AG09309 (cell line): ENCODE measurements around the gene ARHGEF38.

Experiments
- DNase-seq: peaks from one replicate; pipeline ENCODE4 v3.0.0-alpha.2; 2010; ENCODE audit warnings: low read depth
- H3K4me3 ChIP-seq: 2 replicates; pipeline ENCODE4 v1.5.1; 2011; ENCODE audit warnings: mild to moderate bottlenecking, low read depth, low read length, moderate library complexity; ENCODE audit not compliant: control insufficient read depth
- TF ChIP-seq, protein P1 (sequence below): IDR thresholded peaks from 2 replicates; pipeline ENCODE4 v1.5.1; 2011; ENCODE audit warnings: mild to moderate bottlenecking, low read depth, low read length, inconsistent platforms; ENCODE audit not compliant: insufficient read depth, control insufficient read depth; ENCODE audit errors: missing control alignments

ARHGEF38 gene

DNA sequence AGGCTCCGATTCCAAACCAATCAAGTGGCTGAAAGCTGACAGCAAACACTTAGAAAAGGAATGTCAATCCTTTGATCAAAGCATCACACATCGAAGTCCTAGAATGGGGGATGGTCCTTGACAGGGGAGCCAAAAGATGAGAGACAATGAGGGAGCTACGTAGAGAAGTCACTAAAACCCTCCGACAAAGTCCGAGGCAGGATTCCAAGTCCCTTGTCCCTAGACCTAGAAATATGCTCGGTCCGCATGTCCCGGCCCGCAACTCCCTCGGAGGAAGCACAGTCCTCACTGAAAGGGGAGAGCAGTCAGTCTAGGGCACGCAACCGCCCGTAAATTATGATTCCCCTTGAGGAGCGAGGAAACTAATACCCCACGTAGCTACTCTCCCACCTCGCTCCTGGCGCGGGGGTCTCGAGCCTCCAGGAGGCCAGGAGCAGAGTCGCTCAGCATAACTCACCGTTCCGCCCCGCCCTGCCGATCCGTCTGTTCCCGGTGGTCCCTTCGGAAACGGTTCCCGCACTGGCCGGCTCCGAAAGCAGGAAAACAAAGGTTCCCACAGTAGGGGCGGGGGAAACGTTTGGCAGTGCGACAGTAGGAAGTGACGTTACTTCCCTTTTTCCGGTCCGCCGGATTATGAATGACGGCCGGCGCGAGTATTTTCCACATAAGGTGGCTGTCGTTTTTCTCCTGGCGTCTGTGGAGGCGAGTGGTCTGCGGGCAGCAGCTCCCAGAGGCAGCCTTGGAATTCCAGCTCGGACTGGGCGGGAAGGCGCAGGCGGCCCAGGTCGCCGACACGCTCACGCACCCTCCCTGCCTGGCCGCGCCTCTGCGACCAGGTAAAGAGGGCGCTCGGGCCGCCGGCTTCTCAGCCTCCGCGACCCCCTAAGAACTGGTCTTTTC is 156.0 kb downstream of the ARHGEF38 start, which contains the start of the genes GSTCD and INTS12:
Gene GSTCD, plus strand, starts transcription at position 604 of the 900 bp plus-strand sequence. CDS start 8,830 bp downstream, outside the sequence.
Gene INTS12, minus strand, starts transcription at position 509 of the 900 bp plus-strand sequence. CDS start 8,684 bp downstream, outside the sequence.
- H3K4me3 ChIP-seq: peak within 1 kb of the TSS; percentile 71
- TF ChIP-seq, protein P1, sequence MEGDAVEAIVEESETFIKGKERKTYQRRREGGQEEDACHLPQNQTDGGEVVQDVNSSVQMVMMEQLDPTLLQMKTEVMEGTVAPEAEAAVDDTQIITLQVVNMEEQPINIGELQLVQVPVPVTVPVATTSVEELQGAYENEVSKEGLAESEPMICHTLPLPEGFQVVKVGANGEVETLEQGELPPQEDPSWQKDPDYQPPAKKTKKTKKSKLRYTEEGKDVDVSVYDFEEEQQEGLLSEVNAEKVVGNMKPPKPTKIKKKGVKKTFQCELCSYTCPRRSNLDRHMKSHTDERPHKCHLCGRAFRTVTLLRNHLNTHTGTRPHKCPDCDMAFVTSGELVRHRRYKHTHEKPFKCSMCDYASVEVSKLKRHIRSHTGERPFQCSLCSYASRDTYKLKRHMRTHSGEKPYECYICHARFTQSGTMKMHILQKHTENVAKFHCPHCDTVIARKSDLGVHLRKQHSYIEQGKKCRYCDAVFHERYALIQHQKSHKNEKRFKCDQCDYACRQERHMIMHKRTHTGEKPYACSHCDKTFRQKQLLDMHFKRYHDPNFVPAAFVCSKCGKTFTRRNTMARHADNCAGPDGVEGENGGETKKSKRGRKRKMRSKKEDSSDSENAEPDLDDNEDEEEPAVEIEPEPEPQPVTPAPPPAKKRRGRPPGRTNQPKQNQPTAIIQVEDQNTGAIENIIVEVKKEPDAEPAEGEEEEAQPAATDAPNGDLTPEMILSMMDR: no peak
- DNase-seq: peak; percentile 67

DNA sequence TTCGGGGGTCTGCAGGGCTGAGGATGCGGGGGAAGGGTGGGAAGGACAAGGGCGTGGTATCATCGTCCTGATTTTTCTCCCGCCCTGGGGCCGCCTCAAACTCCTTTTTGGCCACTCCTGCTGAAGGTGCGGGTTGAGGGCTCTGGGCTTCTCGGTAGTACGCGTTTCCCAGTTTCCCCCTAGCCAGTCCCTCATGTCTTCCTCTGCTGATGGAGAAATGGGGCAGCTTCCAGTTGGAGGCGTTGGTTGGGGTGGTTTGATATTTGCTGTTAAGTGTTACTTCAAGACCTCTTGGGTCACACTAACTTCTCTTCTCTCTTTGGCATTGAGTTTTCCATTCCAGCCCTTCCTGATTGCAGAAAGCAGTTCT is 156.6 kb downstream of the ARHGEF38 start:
- peak overlapping the region; percentile 71 for H3K4me3 ChIP-seq
- DNase-seq: no peak
- TF ChIP-seq, protein P1: no peak

DNA sequence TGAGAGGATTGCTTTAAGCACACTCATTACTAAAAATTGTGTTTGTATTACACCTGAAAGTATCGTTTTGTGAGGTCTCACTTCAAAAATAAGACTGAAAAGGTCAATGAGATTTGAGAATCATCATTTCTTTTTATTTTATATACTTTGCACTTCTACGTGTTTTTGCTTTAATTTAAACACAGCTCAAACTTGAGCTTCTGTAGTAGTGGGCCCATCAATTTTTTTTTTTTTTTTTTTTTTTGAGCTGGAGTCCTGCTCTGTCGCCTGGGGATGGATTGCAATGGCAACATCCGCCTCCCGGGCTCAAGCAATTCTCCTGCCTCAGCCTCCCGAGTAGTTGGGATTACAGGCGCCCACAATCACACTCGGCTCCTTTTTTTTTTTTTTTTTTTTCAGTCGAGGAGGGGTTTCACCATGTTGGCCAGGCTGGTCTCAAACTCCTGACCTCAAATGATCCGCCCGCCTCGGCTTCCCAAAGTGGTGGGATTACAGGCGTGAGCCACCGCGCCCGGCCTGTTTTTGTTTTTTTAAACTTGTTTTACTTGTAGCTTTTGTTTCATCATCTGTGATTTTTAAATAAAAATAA is 157.7 kb downstream of the ARHGEF38 start:
- TF ChIP-seq, protein P1: no peak
- DNase-seq: no peak
- H3K4me3 ChIP-seq: no peak overlapping the region

DNA sequence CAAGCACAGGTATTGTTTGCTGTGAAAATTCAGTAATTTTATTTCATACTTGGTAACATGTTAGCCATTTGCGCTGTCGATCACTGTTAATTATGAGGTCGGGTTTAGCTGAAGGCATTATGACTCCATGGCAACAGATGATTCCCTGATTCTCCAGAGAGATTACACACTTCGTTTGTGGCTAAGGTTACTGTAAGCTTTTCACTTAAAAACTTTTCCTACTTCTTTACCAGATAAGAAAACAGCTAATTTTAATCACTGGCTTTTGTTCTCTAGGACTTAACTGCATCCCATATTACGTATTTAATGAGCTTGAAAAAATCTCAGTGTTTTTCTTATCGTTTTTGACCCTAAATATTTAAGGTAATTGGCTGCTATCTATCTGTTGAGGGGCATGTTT is 158.3 kb downstream of the ARHGEF38 start:
- TF ChIP-seq, protein P1: no peak
- no peak overlapping the region for H3K4me3 ChIP-seq

DNA sequence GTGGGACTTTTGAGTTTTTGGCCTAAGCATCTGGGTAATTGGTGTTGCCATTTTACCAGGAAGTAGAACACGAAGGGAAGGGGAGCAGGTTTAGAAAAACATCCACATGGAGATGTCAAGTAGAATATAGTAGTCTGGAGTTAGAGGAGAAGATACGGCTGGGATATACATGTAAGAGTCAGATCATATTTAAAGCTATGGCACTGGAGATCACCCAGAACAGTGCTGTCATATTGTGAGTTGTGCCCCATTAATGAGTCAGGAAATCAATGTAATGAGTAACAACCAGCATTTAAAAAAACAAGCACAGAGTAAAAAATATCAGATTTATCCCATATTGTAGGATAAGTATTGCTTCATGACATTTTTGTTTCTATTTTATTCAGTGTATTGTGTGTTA is 160.3 kb downstream of the ARHGEF38 start:
- no peak for DNase-seq
- TF ChIP-seq, protein P1: no peak

More for the DNA sequence above, 158.3 kb downstream of the ARHGEF38 start:
- no peak for DNase-seq

DNA sequence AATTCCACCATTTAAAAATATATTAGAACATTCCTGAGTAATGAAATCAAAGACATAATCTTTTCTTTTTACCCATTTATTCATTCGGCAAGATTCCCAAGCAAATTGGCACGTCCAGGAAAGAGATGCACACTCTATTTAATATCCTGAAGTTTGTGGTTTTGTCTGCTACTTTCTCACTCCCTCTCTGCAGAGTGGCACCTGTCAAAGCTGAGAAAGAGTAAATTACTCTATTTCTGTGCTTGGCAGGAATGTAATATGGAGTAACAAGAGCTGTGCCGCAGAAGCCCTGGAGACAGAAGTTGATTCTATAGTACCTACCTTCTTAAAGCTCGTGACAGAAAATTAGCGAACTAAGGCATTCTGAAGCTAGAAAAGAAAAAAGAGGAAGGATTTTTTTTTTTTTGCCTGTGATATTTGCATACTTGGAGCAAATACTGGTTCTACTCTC is 161.7 kb downstream of the ARHGEF38 start:
- H3K4me3 ChIP-seq: no peak overlapping the region
- TF ChIP-seq, protein P1: no peak
- no peak for DNase-seq

More for the DNA sequence above, 160.3 kb downstream of the ARHGEF38 start:
- H3K4me3 ChIP-seq: no peak overlapping the region
